GM21717 (cell line): Measurements from ENCODE around the gene PCBP3.
"Not testable (repeated sequence)": the region's sequence is repeated elsewhere in the genome, so short reads cannot be mapped to it uniquely, and the experiment has no call there.

Experiments used
- ATAC-seq: cut with Tn5 transposase; IDR thresholded peaks from one replicate; pipeline ENCODE4 v1.9.1; 2021; ENCODE audit warnings: mild to moderate bottlenecking, moderate library complexity; ENCODE audit not compliant: unreplicated experiment

PCBP3 gene

DNA sequence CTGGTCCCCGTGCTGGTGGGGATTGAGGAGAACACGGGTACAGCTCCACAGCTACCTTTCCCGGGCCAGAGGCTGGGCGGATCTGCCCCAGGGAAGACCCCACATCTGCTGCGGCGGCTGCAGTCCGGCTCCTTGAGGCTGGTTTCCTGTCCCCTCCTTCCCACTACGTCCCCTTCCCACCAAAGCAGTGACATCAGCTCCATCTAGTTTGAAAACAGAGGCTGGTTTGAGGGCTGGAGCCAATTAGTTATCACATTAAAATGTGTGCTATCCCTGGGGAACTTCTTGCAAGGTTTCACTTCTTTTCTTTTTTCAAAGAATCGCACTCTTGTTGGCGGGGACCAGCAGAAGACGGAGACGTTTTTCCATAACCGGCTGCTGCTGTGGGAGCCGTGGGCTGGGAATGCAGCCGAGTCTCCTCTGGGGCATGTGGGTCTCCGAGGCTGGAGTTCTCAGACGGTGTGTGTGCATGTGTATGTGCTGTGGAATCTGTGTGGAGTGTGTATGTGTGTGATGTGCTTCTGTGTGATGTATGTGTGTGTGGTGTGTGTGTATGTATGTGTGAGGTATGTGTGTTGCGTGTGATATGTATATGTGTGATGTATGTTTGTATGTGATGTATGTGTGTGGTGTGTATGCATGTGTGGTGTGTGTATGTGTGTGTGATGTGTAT is 8.9 kb upstream of the PCBP3 start:
- ATAC-seq = no peak

DNA sequence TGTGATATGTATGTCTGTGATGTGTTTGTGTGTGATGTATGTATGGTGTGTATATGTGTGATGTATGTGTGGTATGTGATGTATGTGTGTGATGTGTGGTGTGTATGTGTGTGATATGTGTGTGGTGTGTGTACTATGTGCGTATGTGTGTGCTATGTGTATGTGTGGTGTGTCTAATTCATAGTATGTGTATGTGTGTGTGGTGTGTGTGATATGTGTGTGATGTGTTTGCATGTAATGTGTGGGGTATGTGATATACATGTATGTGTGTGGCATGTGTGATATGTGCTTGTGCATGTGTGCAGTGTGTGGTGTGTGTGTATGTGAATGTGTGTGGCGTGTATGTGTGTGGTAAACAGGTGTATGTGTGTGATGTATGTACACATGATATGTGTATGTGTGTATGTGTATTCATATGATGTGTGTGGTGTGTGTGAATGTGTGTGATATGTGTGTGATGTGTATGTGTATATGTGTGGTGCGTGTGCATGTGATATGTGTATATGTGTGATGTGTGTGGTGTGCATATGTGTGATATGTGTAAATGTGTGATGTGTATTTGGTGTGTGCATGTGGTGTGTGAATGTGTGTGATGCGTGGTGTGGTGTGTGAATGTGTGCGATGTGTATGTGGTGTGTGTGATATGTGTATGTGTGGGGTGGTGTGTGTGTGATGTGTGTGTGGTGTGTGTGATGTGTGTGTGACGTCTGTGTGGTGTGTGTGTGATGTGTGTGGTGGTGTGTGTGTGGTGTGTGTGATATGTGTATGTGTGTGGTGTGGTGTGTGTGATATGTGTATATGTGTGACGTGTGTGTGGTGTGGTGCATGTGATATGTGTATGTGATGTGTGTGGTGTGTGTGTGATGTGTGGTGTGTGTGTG is 8.0 kb upstream of the PCBP3 start:
- no peak for ATAC-seq

- no peak for ATAC-seq
These were observed 7.1 kb upstream of the PCBP3 start for GRCh38 chr21:45636459-45636858.

DNA sequence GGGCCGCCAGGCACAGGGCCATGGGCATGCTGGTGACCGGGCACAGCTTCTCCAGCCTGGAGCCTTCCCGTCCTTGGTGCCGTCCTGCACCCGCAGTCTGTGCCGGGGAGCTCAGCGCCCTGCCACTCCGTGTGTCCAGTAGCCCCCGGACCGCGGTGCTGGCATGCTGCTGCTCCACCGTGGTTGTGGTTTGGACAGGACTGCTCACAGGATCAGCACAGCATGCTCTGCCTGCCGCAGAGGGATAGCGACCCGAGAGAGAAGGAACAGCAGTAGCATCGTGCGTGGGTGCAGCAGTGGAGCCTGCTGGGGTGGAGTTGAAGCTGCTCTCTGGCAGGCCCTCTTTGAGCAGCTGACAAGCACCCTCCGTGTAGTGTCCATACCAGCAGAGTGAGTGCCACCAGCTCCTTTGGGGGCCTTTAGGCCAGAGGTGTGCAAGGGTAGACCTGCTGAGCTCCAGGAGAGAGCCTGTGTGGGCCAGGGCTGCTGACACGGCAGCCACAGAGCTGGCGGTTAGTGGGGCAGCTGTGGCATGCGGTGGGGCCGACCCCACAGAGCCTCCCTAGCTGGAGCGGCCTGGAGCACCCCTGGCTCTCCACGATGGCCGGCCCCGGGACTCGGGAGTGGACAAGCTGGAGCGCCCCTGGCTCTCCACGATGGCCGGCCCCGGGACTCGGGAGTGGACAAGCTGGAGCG is 6.4 kb upstream of the PCBP3 start:
- ATAC-seq = no peak

DNA sequence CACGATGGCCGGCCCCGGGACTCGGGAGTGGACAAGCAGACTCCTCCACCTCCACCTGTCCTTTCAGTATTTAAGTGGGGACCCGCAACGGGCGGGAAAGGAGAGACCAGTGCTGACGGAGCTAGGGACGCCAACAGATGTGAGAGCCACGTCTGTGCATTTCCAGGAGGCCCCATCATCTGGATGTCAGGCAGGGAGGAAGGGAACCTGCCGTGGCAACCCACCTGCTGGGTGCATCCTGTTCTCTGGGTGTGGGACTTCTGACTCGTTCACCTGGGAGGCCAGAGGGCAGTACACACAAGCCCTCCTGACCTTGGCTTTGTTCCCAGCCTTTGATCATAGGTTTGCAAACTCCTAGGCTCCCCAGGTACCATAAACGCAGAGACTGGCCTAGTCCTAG is 5.6 kb upstream of the PCBP3 start:
- no peak for ATAC-seq

- no peak for ATAC-seq
These were observed 4.8 kb upstream of the PCBP3 start for GRCh38 chr21:45638707-45639106.

DNA sequence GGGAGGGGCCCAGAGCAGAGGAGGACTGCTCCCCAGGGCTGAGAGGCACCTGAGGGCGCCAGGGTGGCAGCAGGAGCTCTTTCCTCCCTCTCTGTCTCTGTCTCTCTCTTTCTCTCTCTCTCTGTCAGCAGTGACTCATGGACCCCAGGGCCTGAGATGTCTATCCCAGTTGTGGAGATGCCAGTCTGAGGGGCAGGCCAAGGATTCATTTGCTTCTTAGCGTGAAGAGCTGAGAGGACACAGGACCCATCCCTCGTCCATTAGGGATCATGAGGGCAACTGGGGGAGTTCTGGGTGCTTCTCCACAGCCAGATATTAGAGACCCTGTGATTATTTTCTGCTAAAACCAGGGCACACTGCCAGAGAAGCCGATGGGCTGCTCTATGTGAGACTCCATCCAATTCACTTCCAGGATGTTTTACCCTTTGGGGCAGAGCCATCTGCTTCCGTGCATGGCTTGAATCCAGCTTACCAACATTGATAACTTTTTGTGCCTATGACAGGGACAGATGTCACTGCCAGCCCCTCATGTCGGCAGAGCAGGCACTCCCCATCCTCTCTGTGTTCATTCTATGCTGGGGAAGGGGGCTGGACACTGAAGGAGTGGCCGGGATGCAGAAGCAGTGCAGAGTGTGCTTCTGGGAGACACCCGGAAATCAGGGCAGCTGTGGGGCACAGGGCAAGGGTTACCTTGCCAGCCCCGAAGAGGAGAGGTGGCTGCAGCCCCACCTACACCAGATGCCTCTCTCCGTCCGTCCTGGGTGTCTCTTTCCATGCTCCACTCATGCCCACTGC is 4.1 kb upstream of the PCBP3 start:
- ATAC-seq = no peak

- ATAC-seq = no peak
These were observed 3.3 kb upstream of the PCBP3 start for GRCh38 chr21:45640001-45640887.

DNA sequence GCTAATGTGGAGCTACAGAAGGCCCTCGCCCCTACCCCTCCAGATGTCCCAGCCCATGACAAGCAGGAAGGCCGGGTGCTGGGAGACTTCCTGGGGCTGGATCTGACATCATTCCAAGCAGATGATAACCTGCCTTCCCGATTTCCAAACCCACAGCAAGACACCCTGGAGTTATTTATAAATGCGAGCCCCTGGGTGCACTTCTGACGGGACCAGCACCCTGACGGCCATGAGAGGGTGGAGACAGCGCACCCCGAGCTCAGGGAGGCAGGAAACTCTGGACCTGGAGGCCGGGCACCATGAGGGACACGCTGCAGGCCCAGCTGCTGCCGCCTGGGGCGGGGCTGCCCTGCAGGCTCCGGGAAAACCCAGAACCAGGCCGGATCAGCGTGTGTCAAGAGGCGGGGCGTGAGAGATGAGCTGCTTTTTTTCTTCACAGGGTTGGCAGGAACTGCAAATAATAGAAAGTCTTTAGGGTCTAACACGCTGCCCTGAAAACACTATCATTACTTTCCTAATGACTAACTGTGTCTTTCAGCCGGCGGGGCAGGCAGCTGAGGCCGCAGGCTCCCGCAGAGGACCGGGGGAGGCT is 2.5 kb upstream of the PCBP3 start:
- ATAC-seq = no peak

GRCh38 chr21:45641480-45642035 is 2.0 kb upstream of the PCBP3 start:
- no peak for ATAC-seq

DNA sequence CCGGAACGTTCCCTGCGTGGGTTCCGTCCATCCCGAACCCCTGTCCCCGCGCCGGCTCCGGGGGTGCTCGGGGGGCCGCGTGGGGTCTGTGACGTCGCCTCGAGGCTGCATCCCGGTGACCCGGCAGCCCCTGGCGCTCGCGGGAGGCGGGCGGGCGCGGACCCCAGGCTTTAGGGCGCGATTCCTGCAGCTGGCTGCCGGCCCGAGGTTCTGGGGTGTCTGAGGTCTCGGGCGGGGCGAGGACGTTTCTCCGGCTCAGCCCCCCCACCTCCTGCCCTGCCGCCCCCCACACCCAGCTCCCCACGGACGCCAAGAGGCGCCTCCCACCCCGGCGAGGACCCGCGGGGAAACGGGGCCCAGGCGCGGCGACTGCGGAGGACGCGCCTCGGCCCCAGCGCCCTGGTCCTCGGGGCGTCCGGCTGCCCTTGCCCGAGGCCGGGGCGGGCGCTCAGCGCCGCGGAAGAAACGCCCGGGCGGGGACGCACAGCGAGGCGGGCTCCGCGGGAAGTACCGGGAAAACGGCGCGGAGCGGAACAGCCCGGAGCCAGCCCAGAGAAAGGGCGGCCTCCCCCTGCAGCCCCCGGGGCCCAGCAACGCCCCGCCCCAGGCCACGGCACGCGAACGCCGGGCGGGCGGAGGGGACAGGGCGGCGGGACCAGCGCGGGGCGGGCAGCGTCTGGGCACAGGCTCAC is 1.3 kb upstream of the PCBP3 start:
- ATAC-seq = no peak

DNA sequence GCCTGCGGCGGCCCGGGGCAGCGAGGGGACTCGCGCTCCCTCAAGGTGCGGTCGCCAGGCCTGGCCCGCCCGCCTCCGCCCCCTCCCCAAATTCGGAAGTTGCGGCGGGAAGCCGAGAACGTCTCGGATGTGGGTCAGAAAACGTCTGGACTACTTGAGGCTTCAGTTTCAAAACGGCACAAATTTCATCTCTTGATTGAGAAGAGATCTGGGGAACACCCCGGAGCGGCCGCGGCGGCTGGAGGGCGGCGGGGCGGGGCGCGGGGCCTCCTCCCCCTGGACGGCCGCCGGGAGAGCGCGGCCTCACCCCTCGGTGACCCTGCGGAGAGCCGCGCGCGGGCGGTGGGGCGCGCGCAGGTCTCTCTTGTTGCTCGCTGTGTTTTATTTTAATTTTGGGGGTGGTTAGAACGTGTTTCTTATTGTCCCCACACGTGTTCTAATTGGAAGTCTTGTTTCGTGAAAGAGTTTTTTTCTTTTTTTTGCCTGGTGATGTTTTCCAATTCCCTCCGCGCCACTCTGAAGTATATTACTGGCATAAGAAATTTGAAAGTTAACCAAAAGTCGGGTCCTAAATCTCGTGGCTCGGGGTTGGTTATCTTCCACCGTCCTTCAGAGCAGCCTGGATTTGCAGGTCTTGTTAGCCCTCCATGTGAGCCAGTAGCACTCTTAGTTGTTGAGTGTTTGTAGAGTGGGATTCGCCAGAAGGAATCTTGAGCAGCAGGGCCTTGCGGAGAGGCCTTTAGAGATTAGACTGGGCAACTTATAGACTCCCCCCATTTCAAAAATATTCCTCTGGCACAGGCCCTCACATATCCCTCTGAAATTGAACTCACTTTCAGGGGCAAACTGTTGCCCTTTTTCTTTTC is 749 bp downstream of the PCBP3 start:
- no peak for ATAC-seq

GRCh38 chr21:45651921-45652320 is 8.4 kb downstream of the PCBP3 start:
- ATAC-seq = no peak

DNA sequence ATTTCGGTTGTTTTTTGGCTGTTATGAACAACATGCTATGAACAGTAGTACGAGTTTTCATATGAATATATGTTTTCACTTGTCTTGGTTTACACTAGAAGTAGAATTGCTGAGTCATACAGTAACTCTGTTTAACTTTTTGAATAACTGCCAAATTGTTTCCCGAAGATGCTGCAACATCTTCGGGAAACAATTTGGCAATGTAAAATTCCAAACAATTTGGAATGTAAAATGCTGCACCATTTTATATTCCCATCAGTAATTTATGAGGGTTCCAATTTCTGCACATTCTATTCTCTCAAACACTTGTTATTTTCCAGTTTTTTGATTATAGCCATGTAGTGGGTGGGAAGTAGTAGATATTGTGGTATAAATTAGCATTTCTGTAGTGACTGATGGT is 11.6 kb downstream of the PCBP3 start:
- no peak for ATAC-seq

DNA sequence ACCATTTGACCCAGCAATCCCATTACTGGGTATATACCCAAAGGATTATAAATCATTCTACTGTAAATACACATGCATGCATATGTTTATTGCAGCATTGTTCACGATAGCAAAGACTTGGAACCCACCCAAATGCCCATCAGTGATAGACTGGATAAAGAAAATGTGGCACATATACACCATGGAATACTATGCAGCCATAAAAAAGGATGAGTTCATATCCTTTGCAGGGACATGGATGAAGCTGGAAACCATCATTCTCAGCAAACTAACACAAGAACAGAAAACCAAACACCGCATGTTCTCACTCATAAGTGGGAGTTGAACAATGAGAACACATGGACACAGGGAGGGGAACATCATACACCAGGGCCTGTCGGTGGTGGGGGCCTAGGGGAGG is 12.6 kb downstream of the PCBP3 start:
- ATAC-seq = not testable (repeated sequence)

DNA sequence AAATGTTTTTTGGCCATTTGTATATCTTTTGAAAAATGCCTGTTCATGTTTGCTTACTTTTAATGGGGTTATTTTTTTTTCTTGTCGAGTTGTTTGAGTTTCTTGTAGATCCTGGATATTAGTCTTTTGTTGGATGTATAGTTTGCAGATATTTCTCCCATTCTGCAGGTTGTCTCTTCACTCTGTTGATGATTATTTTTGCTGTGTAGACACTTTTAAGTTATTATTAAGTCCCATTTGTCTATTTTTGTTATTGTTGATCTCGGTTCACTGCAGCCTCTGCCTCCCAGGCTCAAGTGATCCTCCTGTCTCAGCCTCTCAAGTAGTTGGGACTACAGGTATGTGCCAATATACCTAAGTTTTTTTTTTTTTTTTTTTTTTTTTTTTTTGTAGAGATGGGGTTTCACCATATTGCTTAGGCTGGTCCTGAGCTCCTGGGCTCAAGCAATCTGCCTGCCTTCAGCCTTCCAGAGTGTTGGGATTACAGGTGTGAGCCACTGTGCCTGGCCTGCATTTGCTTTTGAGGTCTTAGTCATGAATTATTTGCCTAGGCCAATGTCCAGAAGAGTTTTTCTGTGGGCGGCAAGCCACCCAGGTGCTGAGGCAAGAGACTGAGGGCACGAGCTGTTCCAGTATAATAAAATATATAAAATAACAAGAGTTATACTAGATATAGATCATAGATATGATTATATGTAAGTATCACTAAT is 18.5 kb downstream of the PCBP3 start:
- ATAC-seq = not testable (repeated sequence)

DNA sequence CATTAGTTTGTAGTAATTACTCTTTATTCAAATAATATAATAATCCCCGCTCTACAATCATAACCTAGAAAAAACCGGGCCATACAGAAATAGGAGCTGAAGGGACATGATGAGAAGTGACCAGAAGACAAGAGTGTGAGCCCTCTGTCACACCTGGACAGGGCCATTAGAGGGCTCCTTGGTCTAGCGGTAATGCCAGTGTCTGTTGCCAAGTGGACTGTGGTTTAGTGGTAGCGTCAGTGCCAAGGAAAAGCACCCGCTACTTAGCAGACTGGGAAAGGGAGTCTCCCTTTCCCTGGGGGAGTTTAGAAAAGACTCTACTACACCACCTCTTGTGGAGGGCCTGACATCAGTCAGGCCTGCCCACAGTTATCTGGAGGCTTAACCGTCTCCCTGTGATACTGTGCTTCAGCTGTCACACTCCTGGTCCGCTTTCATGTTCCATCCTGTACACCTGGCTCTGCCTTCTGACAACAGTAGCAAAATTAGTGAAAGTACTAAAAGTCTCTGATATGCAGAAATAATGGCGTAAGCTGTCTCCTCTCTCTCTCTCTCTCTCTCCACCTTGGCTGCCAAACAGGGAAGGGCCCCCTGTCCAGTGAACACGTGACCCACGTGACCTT is 19.2 kb downstream of the PCBP3 start:
- not testable (repeated sequence) for ATAC-seq
